IPS-20b (cell line): ENCODE data around the gene RAI1.
A peak's percentile ranks its signal among the peaks of the same experiment; 100 is the strongest.
"Not testable (repeated sequence)": the region's sequence is repeated elsewhere in the genome, so short reads cannot be mapped to it uniquely, and the experiment has no call there.

Source experiments
- H3K27ac ChIP-seq: one replicate; pipeline ENCODE4 v1.5.1; 2013; ENCODE audit warnings: low read length
- H3K27me3 ChIP-seq: 2 replicates; pipeline ENCODE4 v1.6.1; 2013; ENCODE audit warnings: mild to moderate bottlenecking, low read length, inconsistent platforms; ENCODE audit not compliant: insufficient read depth
- H3K36me3 ChIP-seq: 2 replicates; pipeline ENCODE4 v1.6.1; 2013; ENCODE audit warnings: low read depth, mild to moderate bottlenecking, inconsistent platforms, low read length, moderate library complexity; ENCODE audit not compliant: insufficient read depth
- H3K4me1 ChIP-seq: 2 replicates; pipeline ENCODE4 v1.6.1; 2013; ENCODE audit warnings: mild to moderate bottlenecking, control low read depth, inconsistent platforms, low read length, moderate library complexity; ENCODE audit not compliant: insufficient read depth
- H3K4me3 ChIP-seq: 2 replicates; pipeline ENCODE4 v1.5.1; 2013; ENCODE audit warnings: mild to moderate bottlenecking, low read length, inconsistent platforms
- H3K9ac ChIP-seq: 2 replicates; pipeline ENCODE4 v1.6.1; 2013; ENCODE audit warnings: low read depth, mild to moderate bottlenecking, inconsistent platforms, low read length, moderate library complexity
- H3K9me3 ChIP-seq: 2 replicates; pipeline ENCODE4 v1.6.1; 2013; ENCODE audit warnings: mild to moderate bottlenecking, low read depth, low read length, inconsistent platforms; ENCODE audit not compliant: insufficient read depth

The RAI1 gene, protein sequence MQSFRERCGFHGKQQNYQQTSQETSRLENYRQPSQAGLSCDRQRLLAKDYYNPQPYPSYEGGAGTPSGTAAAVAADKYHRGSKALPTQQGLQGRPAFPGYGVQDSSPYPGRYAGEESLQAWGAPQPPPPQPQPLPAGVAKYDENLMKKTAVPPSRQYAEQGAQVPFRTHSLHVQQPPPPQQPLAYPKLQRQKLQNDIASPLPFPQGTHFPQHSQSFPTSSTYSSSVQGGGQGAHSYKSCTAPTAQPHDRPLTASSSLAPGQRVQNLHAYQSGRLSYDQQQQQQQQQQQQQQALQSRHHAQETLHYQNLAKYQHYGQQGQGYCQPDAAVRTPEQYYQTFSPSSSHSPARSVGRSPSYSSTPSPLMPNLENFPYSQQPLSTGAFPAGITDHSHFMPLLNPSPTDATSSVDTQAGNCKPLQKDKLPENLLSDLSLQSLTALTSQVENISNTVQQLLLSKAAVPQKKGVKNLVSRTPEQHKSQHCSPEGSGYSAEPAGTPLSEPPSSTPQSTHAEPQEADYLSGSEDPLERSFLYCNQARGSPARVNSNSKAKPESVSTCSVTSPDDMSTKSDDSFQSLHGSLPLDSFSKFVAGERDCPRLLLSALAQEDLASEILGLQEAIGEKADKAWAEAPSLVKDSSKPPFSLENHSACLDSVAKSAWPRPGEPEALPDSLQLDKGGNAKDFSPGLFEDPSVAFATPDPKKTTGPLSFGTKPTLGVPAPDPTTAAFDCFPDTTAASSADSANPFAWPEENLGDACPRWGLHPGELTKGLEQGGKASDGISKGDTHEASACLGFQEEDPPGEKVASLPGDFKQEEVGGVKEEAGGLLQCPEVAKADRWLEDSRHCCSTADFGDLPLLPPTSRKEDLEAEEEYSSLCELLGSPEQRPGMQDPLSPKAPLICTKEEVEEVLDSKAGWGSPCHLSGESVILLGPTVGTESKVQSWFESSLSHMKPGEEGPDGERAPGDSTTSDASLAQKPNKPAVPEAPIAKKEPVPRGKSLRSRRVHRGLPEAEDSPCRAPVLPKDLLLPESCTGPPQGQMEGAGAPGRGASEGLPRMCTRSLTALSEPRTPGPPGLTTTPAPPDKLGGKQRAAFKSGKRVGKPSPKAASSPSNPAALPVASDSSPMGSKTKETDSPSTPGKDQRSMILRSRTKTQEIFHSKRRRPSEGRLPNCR (N-terminal part only)

DNA sequence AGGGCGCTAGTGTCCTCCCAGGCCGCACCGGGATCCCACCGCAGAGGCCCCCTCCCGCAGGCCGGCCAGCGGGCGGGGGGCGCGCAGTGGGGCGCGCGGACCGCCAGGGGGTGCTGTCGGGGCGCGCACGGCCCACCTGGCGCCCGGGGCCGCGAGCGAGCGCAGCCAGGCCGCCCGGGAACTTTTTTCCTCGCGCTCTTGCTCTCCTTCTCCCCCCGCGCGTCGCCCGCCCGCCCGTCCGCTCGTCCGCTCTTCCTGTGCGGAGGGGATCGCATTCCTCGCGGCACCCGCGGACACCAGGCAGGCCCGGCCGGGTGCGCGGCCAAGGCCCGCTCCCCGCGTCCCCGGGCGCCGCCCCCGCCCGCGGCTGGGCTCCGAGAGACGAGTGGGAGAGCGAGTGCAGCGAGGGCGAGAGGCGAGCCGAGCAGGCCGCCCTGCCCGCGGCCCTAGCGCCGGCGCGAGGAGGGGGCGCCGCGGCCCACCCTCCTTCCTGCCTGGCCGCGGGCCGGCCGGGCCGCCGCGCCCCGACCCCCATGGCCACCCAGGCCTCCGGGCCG lies at the start of gene RAI1:
Gene RAI1 (plus strand): TSS at position 272 of the 557 bp plus-strand sequence. CDS start 111,491 bp downstream, outside the sequence.
- H3K27me3 ChIP-seq: peaks cover 99% of the 10 kb centered on the region

DNA sequence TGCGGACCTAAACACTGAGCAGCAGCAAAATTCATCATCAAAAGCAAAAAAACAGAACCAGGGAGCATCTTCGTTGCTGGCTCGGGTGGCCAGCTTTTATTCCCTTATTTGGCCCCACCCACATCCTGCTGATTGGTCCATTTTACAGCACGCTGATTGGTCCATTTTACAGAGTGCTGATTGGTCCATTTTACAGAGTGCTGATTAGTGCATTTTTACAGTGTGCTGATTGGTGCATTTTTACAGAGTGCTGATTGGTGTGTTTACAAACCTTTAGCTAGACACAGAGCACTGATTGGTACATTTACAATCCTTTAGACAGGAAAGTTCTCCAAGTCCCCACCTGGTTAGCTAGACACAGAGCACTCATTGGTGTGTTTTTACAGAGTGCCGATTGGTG lies 48.6 kb upstream of the RAI1 start:
- H3K4me1 ChIP-seq, H3K27me3 ChIP-seq, H3K36me3 ChIP-seq, H3K9ac ChIP-seq, H3K27ac ChIP-seq, H3K9me3 ChIP-seq, H3K4me3 ChIP-seq: not testable (repeated sequence)

More for the DNA sequence above, at the start of gene RAI1:
- peaks cover 9% of the 10 kb centered on the region; the same call in 1 of the 2 replicates for H3K4me1 ChIP-seq
- no peaks in the 10 kb centered on the region for H3K36me3 ChIP-seq
- peak within 1 kb of the TSS; percentile 70; the same call in 1 of the 2 replicates for H3K4me3 ChIP-seq
- H3K27ac ChIP-seq: no peak within 1 kb of the TSS
- H3K9ac ChIP-seq: no peak within 1 kb of the TSS; the same call in 1 of the 2 replicates
- no peaks in the 10 kb centered on the region for H3K9me3 ChIP-seq

DNA sequence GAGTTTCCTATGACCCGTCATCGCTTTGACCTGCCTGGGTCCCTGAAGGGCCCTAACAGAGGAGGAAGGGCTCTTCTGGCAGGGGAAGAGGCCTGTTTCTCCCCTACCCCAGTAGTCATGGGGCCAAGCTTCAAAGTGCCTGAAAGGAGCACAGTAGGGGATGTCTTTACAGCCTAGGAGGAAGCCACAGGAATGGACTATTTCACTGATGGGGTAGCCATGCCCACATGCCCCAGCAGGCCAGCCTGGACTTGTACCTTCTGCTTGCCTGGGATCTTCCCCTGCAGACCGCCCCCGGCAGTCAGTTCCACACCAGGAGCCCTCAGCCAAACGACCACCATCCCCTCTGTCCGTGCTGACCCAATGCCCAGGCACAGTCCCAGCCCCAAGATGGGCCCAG lies 47.9 kb upstream of the RAI1 start:
- Histone ChIP-seq H3K9me3 (peaks cover 5% of the 10 kb centered on the region), H3K27ac (no peak overlapping the region), H3K4me1 (0 out of 2 replicates have a peak, but pooled peaks cover 2% of the 10 kb centered on the region), H3K4me3 (no peak overlapping the region), H3K36me3 (no peaks in the 10 kb centered on the region), H3K9ac (no peak overlapping the region), H3K27me3 (no peaks in the 10 kb centered on the region)

DNA sequence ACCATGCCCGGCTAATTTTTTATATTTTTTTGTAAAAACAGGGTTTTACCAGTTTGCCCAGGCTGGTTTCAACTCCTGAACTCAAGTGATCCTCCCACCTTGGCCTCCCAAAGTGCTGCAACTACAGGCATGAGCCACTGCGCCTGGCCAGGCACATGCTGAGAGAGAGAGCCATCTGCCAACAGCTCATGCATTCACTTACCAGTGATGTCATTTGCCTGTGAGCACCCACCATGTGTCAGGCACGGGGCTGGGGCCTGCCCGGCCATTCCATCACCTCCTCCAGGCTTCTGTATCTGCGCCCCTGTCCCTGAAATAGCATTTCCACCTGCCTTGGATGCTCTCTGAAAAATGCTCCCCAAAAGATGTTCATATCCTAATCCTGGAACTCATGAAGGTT lies 46.1 kb upstream of the RAI1 start:
- no peaks in the 10 kb centered on the region for H3K27me3 ChIP-seq
- peaks cover 5% of the 10 kb centered on the region for H3K9me3 ChIP-seq
- no peaks in the 10 kb centered on the region for H3K36me3 ChIP-seq
- 0 out of 2 replicates have a peak, but pooled peaks cover 3% of the 10 kb centered on the region for H3K4me1 ChIP-seq
- H3K9ac ChIP-seq: no peak overlapping the region
- no peak overlapping the region for H3K4me3 ChIP-seq
- no peak overlapping the region for H3K27ac ChIP-seq

DNA sequence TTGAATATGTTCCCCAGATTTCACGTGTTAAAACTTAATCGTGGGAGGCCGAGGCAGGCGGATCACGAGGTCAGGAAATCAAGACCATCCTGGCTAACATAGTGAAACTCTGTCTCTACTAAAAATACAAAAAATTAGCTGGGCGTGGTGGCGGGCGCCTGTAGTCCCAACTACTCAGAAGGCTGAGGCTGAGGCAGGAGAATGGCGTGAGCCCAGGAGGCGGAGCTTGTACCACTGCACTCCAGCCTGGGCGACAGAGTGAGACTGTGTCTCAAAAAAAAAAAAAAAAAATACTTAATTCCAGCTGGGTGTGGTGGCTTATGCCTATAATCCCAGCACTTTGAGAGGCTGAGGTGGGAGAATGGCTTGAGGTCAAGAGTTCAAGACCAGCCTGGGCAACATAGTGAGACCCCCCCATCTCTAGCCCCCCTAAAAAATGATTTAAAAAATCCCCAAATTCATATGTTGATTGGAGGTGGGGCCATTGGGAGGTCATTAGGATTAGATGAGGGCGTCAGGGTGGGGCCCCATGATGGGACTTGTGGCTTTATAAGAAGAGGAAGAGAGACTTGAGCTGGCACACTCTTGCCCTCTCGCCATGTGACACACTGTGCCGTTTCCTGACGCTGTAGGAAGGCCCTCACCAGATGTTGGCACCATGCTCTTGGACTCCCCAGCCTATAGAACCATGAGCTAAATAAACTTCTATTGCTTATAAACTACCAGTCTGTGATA lies 45.6 kb upstream of the RAI1 start:
- not testable (repeated sequence) for H3K9me3 ChIP-seq, H3K27ac ChIP-seq, H3K4me3 ChIP-seq, H3K9ac ChIP-seq, H3K36me3 ChIP-seq, H3K4me1 ChIP-seq, H3K27me3 ChIP-seq

DNA sequence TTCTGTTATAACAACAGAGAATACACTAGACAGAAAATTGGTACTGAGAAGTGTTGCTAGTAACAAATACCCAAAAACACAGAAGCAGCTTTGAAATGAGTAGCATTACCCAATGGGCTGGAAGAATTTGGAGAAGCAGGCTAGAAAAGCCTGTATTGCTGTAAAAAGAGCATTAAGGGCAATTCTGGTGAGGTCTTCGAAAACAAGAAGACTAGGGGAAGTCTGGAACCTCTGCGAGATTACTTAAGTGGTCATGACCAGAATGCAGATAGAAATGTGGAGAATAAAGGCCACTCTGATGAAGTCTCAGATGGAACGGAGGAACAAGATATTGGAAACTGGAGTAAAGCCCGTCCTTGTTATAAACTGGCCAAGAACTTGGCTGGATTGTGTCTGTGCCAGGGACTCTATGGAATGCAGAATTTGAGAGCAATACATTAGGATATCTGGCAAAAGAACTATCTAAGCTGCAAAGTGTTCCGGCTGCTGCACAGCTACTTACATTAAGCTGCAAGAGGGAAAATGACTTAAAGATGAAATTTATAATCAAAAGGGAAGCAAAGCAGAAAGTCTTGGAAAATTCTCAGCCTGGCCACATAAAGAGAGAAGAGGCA lies 44.9 kb upstream of the RAI1 start:
- 0 out of 2 replicates have a peak, but pooled peaks cover 3% of the 10 kb centered on the region for H3K4me1 ChIP-seq
- no peak overlapping the region for H3K9ac ChIP-seq
- H3K4me3 ChIP-seq: no peak overlapping the region
- H3K27ac ChIP-seq: no peak overlapping the region
- H3K36me3 ChIP-seq: no peaks in the 10 kb centered on the region
- H3K27me3 ChIP-seq: no peaks in the 10 kb centered on the region
- H3K9me3 ChIP-seq: peaks cover 5% of the 10 kb centered on the region

DNA sequence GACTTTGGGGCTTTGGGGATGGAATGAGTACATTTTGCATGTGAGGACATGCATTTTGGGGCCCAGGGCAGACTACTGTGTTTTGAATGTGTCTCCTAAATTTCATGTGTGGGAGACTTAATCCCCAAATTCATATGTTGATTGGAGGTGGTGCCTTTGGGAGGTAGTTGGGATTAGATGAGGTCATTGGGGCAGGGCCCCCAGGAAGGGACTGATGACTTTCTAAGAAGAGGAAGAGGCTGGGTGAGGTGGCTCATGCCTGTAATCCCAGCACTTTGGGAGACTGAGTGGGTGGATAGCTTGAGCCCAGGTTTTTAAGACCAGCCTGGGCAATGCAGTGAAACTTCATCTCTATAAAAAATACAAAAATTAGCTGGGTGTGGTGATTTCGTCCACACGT lies 42.8 kb upstream of the RAI1 start:
- H3K4me3 ChIP-seq: no peak overlapping the region
- H3K9me3 ChIP-seq: no peaks in the 10 kb centered on the region
- H3K27me3 ChIP-seq: no peaks in the 10 kb centered on the region
- H3K4me1 ChIP-seq: 0 out of 2 replicates have a peak, but pooled peaks cover 3% of the 10 kb centered on the region
- no peak overlapping the region for H3K9ac ChIP-seq
- no peaks in the 10 kb centered on the region for H3K36me3 ChIP-seq
- H3K27ac ChIP-seq: no peak overlapping the region

DNA sequence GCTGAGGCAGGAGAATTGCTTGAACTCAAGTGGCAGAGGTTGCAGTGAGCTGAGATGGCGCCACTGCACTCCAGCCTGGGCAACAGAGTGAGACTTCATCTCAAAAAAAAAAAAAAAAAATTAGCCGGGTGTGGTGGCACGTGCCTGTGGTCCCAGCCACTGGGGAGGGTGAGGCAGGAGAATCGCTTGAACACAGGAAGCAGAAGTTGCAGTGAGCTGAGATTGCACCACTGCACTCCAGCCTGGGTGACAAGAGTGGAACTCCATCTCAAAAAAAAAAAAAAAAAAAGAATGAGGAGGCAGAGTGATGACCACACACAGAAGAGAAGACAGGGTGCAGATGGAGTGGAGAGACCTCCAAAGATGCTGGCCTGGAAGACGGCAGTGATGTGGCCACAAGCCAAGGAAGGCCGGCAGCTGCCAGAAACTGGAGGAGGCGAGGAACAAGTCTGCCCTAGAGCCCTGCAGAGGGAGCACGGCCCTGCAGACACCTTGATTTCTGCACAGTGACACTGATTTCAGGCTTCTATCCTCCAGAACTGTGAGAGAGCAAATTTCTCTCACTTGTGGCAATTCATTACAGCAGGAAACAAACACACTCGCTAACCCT lies 41.5 kb upstream of the RAI1 start:
- not testable (repeated sequence) for H3K9me3 ChIP-seq

DNA sequence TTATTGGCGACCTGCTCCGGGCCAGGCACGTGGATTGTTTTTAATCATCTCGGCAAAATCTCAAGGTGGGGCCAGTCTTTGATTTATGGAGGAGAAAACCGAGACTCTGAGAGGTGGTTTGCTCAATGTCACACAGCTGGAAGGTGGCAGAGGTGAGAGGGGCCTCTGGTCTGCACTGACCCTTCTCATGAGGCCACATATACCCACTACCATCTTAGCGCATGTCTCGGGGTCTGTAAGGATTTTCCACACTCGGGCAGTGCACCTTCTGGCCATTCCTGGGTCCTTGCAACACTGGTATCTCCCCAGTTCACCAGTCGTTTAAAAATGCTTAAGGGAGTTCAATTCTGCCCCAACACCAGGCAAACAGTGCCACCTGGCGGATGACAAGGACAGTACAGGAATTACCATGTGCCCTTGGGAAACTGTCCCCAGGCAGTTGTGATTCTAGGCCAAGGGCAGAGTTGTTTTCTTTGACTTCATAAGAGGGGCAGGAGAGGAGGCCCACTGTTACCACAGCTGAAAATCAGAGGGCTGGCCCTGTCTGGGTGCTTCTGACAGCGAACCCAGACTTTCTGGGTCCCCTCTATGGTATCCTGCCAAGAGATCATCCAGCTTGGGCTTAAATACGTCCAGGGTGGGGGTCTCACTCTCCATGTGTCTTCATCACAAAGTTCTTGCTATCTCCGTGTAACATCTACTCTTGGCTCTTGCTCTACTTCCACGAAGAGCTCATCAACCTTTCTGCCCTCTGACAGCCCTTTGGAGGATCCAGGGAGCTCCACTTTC lies 39.4 kb upstream of the RAI1 start:
- Histone ChIP-seq H3K27me3 (no peaks in the 10 kb centered on the region), H3K9ac (no peak overlapping the region), H3K27ac (no peak overlapping the region), H3K36me3 (no peaks in the 10 kb centered on the region), H3K9me3 (peaks cover 6% of the 10 kb centered on the region), H3K4me3 (no peak overlapping the region), H3K4me1 (0 out of 2 replicates have a peak, but pooled peaks cover 3% of the 10 kb centered on the region)

More for the DNA sequence above, 41.5 kb upstream of the RAI1 start:
- not testable (repeated sequence) for H3K27ac ChIP-seq, H3K4me3 ChIP-seq, H3K36me3 ChIP-seq, H3K27me3 ChIP-seq, H3K9ac ChIP-seq, H3K4me1 ChIP-seq

DNA sequence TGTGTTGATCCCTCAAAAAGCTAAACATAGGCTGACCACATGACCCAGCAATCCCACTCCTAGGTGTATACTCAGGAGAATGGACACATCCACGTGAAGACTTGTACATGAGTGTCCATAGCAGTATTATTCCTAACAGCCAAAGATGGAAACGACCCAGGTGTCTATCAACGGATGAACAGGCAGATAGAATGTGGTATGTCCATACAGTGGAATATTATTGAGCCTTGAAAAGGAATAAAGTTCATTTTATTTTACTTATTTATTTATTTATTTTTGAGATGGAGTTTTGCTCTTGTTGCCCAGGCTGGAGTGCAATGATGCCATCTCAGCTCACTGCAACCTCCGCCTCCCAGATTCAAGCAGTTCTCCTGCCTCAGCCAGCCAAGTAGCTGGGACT lies 36.1 kb upstream of the RAI1 start:
- H3K9ac ChIP-seq, H3K4me3 ChIP-seq, H3K27me3 ChIP-seq, H3K4me1 ChIP-seq, H3K27ac ChIP-seq, H3K9me3 ChIP-seq, H3K36me3 ChIP-seq: not testable (repeated sequence)
